Mononuclear cell (primary cell): ENCODE measurements around the gene PTPRK. TPM values are rescaled to one million over a fixed set of nuclear protein-coding genes. Genes with fewer than 3 reads are reported as not detected.

Source experiments
- H3K27me3 ChIP-seq: 2 replicates; pipeline ENCODE4 v1.6.0; 2011; ENCODE audit warnings: low read length, control low read depth; ENCODE audit not compliant: insufficient read depth
- H3K4me1 ChIP-seq: 2 replicates; pipeline ENCODE4 v1.5.1; 2011; ENCODE audit warnings: mild to moderate bottlenecking, low read length, control low read depth; ENCODE audit not compliant: insufficient read depth
- H3K4me3 ChIP-seq: 2 replicates; pipeline ENCODE4 v1.5.1; 2011; ENCODE audit warnings: mild to moderate bottlenecking, low read length, moderate library complexity
- H3K9me3 ChIP-seq: 2 replicates; pipeline ENCODE4 v1.5.1; 2011; ENCODE audit warnings: low read depth, mild to moderate bottlenecking, control low read depth, low read length
- total RNA-seq: library from RNA; depleted of rRNA; stranded (reverse); fragments of >200 nt; gene quantifications from one replicate; pipeline ENCODE4 v1.2.3, GENCODE V29; 2012

The PTPRK gene
- total RNA-seq, 1 donor = 3.4 TPM

DNA sequence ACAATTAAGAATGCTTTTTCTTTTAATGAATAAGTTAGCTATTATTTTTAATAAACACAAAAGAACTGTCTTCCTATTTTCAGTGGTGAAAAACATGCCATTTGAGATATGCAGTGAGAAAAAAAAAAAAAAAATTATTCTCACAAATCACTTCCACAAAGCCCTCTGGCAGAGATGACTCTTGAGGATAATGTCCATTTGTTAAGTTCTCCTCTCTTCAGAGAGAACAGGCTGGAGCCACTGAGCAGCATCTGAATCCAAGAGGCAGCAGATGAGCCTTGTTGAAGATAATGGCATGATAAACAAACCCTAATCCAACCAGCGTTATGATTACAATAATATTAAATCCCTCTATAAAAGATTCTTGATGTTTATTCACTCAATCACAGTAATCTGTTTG, 105.0 kb downstream of the PTPRK start:
- H3K4me1 ChIP-seq = no peaks in the 10 kb centered on the region
- no peaks in the 10 kb centered on the region for H3K27me3 ChIP-seq
- H3K9me3 ChIP-seq = no peaks in the 10 kb centered on the region
- H3K4me3 ChIP-seq = no peak overlapping the region

GRCh38 chr6:128414943-128415342, 105.5 kb downstream of the PTPRK start:
- Histone ChIP-seq H3K4me3 (no peak overlapping the region), H3K4me1 (no peaks in the 10 kb centered on the region), H3K9me3 (no peaks in the 10 kb centered on the region), H3K27me3 (no peaks in the 10 kb centered on the region)

DNA sequence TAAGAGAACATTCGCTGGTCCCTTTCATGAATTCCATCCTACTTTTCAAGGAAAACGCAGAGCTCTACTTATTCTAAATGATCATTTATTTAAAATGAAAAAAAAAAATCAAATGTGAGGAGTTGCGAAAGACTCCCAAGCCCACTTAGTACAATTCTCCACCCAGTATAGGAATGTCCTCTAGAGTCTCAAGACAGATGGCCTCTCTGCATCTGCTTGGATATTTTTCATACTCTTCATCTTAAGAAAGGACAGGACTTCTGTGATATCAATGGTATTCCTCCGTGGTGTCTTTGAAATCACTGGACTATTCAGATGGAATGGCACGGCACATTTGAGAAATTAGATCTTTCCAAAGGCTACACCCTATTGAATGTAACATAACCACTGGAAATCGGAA, 107.1 kb downstream of the PTPRK start:
- H3K4me1 ChIP-seq = no peaks in the 10 kb centered on the region
- no peaks in the 10 kb centered on the region for H3K9me3 ChIP-seq
- no peaks in the 10 kb centered on the region for H3K27me3 ChIP-seq
- H3K4me3 ChIP-seq = no peak overlapping the region

GRCh38 chr6:128412680-128413079, 107.7 kb downstream of the PTPRK start:
- Histone ChIP-seq H3K9me3 (no peaks in the 10 kb centered on the region), H3K4me1 (no peaks in the 10 kb centered on the region), H3K27me3 (no peaks in the 10 kb centered on the region), H3K4me3 (no peak overlapping the region)

DNA sequence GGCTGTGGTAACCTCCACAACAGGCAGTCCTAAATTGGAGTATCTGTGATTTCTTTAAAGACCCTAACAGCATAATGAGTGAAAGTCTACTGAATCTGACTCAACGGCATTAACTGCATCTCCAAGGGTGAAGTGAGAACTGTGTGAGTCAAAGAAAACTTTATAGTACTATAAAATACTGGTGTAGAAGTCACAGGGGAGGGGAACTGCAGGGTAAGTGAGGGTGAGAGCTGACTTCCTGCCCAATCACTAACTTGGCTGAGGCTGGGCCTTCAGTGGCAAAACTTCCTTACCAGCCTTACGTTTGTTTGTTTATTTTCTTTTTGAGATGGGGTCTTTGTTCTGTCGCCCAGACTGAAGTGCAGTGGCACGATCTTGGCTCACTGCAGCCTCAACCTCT, 109.8 kb downstream of the PTPRK start:
- Histone ChIP-seq H3K4me1 (no peaks in the 10 kb centered on the region), H3K9me3 (no peaks in the 10 kb centered on the region), H3K27me3 (no peaks in the 10 kb centered on the region), H3K4me3 (no peak overlapping the region)

GRCh38 chr6:128409003-128409402, 111.4 kb downstream of the PTPRK start:
- Histone ChIP-seq H3K4me1 (no peaks in the 10 kb centered on the region), H3K4me3 (no peak overlapping the region), H3K27me3 (no peaks in the 10 kb centered on the region), H3K9me3 (no peaks in the 10 kb centered on the region)

GRCh38 chr6:128406453-128406852, 113.9 kb downstream of the PTPRK start:
- no peaks in the 10 kb centered on the region for H3K4me1 ChIP-seq

DNA sequence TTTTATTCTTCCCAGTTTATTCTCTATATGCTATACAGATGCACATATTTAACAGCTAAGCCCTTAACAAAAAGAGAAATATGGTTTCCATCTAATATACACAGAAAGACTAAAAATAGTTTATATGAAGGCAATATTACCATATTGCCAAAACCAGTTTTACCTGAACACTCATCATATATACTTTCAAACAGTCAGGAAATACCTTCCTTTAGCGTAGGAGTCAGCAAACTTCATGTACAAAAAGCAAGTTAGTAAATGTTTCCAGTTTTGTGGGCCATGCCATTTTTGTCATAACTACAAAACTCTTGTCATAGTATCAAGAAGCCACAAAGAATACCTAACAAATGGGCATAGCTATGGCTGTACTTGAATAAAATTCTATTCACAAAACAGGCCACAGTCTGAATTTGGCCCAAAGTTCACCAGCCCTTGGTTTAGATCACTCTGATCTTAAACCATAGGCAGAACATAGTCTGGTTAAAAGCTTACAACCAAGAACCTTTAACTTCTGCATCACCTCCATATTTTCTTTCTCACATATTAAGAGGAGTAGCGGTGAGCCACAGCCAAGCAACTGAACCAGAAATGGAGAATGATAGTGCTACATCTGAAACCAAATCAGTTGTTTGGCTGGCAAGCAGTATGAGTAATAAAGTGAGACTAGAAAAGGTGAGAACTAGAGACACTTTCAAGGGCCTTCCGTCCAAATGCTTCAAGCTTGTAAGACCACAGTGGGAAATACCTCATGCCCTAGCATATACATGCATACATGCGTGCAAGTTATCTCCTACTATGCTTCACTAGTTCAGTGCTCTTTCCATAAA, 116.6 kb downstream of the PTPRK start:
- Histone ChIP-seq H3K9me3 (no peaks in the 10 kb centered on the region), H3K4me3 (no peak overlapping the region), H3K27me3 (no peaks in the 10 kb centered on the region), H3K4me1 (no peaks in the 10 kb centered on the region)

More at GRCh38 chr6:128406453-128406852, 113.9 kb downstream of the PTPRK start:
- Histone ChIP-seq H3K27me3 (no peaks in the 10 kb centered on the region), H3K4me3 (no peak overlapping the region), H3K9me3 (no peaks in the 10 kb centered on the region)

- Histone ChIP-seq H3K27me3 (no peaks in the 10 kb centered on the region), H3K9me3 (no peaks in the 10 kb centered on the region), H3K4me1 (no peaks in the 10 kb centered on the region), H3K4me3 (no peak overlapping the region)
Observed at GRCh38 chr6:128400875-128401274, 119.5 kb downstream of the PTPRK start.

- H3K27me3 ChIP-seq = no peaks in the 10 kb centered on the region
- H3K9me3 ChIP-seq = no peaks in the 10 kb centered on the region
- H3K4me3 ChIP-seq = no peak overlapping the region
- H3K4me1 ChIP-seq = no peaks in the 10 kb centered on the region
Observed at GRCh38 chr6:128397996-128398395, 122.4 kb downstream of the PTPRK start.

GRCh38 chr6:128395596-128395995, 124.8 kb downstream of the PTPRK start:
- Histone ChIP-seq H3K4me1 (no peaks in the 10 kb centered on the region), H3K4me3 (no peak overlapping the region), H3K27me3 (no peaks in the 10 kb centered on the region), H3K9me3 (no peaks in the 10 kb centered on the region)

GRCh38 chr6:128395188-128395587, 125.2 kb downstream of the PTPRK start:
- H3K9me3 ChIP-seq = no peaks in the 10 kb centered on the region
- no peaks in the 10 kb centered on the region for H3K27me3 ChIP-seq
- no peak overlapping the region for H3K4me3 ChIP-seq
- H3K4me1 ChIP-seq = no peaks in the 10 kb centered on the region

DNA sequence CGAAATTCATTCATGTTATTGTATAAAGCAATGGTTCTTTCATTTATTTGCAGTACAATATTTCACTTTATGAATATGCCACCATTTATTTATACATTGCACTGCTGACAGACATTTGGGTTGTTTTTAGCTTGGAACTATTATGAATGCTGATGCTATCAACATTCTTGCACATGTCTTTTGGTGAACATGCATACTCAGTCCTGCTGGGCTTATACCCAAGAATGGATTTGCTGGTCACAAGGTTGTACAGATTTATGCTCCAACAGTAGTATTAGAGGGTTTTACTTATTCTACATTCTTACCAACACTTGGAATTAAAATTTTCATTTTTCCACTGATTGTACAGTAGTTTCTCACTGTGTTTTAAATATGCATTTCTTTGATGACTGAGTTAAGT, 126.2 kb downstream of the PTPRK start:
- no peaks in the 10 kb centered on the region for H3K4me1 ChIP-seq
- no peak overlapping the region for H3K4me3 ChIP-seq
- H3K9me3 ChIP-seq = no peaks in the 10 kb centered on the region
- H3K27me3 ChIP-seq = no peaks in the 10 kb centered on the region

GRCh38 chr6:128389820-128390534, 130.4 kb downstream of the PTPRK start:
- no peak overlapping the region for H3K4me3 ChIP-seq
- H3K9me3 ChIP-seq = no peaks in the 10 kb centered on the region
- H3K4me1 ChIP-seq = no peaks in the 10 kb centered on the region
- no peaks in the 10 kb centered on the region for H3K27me3 ChIP-seq

DNA sequence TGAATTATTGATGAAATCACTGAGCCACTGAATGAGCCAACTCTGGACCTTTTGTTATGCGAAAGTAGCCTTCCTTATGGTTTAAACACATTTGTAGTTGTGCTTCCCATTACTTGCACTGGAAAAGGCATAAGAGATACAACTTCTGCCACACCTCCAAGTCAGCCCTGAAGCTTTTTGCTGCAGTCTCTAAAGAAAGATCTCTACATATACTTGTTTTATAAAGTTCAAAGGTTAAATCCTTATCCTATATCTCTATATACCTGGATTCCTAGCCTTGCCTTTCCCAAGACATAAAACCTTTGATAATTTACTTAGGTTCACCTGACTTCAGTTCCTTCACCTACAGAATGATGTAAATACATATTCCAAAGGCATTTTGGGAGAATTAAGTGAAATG, 132.0 kb downstream of the PTPRK start:
- H3K4me3 ChIP-seq = no peak overlapping the region
- no peaks in the 10 kb centered on the region for H3K4me1 ChIP-seq
- no peaks in the 10 kb centered on the region for H3K9me3 ChIP-seq
- no peaks in the 10 kb centered on the region for H3K27me3 ChIP-seq

GRCh38 chr6:128380891-128381290, 139.5 kb downstream of the PTPRK start:
- no peak overlapping the region for H3K4me3 ChIP-seq
- no peaks in the 10 kb centered on the region for H3K27me3 ChIP-seq
- H3K9me3 ChIP-seq = no peaks in the 10 kb centered on the region
- H3K4me1 ChIP-seq = no peaks in the 10 kb centered on the region
